ENCODE data around the gene PPM1H.
A peak's percentile ranks its signal among the peaks of the same experiment; 100 is the strongest.
"Not testable (repeated sequence)": the region's sequence is repeated elsewhere in the genome, so short reads cannot be mapped to it uniquely, and the experiment has no call there.

Gene PPM1H

DNA sequence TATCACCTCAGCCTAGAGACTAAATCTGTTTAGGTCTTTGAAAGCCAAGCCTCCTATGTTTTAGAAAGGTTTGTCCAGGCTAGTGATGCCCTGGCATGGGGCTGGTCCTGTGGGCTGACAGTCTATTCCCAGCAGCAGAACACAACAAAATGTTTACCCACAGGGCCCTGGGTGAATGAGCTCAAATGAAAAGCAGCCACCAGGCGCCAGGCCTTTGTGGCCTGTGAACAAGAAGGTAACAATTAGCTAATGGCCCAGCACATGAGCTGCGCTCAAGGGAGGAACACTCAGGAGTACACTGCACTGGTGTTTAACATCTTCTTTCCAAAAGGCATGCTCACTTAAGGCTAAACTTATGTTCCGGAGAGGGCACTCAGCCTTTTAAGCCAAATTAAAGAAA lies 266.2 kb downstream of the PPM1H start:
- DNase-seq = no peak

DNA sequence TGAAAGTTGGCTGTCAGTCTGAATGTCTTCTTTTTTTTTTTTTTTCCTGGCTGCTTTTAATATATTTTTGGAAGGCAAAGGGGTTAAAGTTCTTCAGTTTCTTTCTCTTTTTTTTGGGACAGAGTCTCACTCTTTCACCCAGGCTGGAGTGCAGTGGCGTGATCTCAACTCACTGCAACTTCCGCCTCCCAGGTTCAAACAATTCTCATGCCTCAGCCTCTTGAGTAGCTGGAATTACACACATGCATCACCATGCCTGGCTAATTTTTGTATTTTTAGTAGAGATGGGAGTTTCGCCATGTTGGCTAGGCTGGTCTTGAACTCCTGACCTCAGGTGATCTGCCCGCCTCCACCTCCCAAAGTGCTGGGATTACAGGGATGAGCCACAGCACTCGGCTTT lies 270.0 kb downstream of the PPM1H start:
- DNase-seq = not testable (repeated sequence)

GRCh38 chr12:62660756-62661155 lies 274.2 kb downstream of the PPM1H start:
- DNase-seq = peak; percentile 27

- DNase-seq = no peak
Measured at GRCh38 chr12:62659453-62660295, 275.3 kb downstream of the PPM1H start.

DNA sequence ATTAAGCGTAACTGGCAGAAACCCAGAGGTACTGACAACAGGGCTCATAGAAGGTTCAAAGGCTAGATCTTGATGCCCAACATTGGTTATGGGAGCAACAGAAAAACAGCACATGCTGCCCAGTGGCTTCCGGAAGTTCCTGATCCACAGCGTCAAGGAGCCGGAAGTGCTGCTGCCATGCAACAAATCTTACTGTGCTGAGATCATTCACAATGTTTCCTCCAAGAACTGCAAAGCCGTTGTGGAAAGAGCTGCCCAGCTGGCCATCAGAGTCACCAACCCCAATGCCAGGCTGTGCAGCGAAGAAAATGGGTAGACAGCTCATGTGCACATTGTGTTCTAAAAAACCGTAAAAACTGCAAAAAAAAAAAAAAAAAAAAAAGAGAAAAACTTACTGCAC lies 276.0 kb downstream of the PPM1H start:
- no peak for DNase-seq

- DNase-seq = no peak
Measured at GRCh38 chr12:62657363-62657632, 277.7 kb downstream of the PPM1H start.

- no peak for DNase-seq
Measured at GRCh38 chr12:62656591-62657362, 278.2 kb downstream of the PPM1H start.

- no peak for DNase-seq
Measured at GRCh38 chr12:62655666-62656151, 279.2 kb downstream of the PPM1H start.

DNA sequence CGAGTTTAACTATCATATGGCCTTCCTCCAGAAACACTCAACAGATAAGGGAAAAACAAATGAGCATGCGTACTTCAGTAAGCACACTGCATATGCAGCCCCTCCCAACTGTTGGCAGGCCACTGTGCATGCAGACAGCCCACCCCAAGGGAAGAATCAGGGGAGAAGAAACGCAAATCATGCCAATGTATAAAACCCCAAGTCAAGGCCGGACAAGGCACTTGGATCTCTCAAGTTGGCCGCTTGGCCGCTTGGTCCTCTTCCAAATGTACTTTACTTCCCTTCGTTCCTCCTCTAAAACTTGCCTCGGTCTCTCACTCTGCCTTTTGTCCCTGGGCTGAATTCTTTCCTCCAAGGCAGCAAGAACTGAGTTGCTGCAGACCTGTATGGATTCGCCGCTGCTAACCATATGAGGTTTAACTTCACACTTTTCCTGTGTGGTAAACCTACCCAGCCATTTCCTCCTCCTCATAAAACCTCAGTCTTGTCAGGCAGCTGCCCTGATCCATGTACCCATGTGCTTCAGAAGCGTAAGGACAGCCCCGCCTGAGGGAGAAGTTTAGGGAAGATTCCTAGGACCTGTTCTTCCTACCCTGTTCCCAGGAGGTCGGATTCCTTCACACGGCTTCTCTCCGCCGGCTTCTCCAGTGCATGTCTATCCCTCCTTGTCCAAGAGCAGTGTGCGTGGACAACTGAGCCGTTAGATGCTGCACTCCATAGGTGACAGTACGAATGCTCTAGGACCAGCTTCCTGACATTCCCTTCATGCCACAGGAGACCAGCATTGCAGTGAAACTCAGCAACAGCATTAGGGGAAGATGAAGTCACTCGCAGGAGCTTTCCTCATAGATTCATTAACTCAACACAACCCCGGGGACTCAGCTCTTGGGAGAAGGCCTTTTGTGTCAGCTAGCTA lies 280.4 kb downstream of the PPM1H start:
- no peak for DNase-seq

- DNase-seq = no peak
Measured at GRCh38 chr12:62653740-62654139, 281.2 kb downstream of the PPM1H start.

- DNase-seq = no peak
Measured at GRCh38 chr12:62653304-62653703, 281.6 kb downstream of the PPM1H start.

GRCh38 chr12:62651138-62651537 lies 283.8 kb downstream of the PPM1H start:
- DNase-seq = no peak

DNA sequence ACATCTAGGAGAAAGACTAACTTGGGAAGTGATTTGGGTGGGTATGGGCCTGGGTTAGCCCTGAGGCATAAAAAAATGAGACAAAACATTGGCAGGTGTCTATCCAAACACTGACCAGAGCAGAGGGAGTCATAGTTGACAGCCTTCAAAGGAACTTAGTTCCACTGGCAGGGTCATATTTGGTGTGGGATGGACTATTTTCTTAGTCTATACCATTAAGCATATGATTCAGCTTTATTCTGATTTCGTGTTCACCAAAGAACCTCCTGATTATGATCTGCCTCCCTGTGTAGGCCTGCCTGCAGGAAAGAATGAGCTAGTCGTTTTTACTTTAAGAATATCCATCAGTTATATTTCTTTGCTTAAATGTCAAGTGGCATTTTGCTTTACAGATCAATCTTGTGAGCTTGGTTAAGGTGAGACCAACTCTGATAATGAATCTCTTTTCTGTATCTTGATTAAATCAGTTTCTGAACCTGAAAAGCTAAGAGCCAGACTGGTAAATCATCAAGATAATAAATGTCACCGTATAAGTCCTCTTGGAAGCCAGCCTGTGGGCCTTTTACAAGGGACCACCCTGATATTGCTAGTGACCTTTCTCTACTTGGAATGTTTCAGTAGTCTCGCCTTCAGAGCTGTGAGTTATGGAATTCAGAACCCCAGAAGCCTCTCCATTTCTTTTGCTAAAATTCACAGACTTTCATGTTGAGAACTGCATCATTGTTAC lies 285.4 kb downstream of the PPM1H start:
- no peak for DNase-seq

- no peak for DNase-seq
Measured at GRCh38 chr12:62647586-62647985, 287.4 kb downstream of the PPM1H start.

DNA sequence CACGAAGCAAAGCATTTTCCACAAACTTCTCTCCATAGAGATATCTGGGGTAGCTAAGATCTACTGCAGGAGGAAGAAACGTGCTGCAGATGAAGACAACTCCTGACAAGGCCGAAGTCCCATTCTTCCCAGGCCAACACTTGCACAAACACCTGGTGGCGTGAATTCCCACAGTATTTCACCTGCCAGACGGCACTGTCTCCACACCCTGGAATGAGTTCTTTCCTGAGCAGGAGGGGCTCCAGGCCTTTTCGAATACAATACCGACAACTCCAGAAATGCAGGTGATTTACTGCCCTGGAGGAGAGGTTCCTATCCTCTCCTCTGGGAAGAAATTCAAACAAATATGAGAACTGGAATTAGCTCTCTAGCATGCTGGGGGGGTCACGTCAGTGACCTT lies 288.4 kb downstream of the PPM1H start:
- DNase-seq = no peak

DNA sequence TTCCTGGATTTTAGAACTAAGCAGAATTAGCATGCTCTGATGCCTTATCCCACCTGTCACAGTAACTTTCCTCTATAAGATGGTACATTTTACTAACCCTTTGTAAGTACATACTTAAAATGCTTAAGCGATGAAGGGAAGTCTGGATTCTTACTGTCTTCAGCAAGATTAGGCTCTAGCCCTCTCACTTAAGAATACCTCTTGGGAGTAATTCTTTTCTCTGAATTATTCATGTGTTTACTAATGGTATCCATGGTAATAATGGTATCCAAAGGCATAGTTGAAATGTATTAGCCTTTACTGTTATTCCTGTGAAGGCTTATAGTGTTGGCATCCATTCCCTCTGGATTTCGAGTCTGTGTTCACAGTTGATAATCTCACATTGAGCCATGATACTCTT lies 291.5 kb downstream of the PPM1H start:
- DNase-seq = peak; percentile 19

DNA sequence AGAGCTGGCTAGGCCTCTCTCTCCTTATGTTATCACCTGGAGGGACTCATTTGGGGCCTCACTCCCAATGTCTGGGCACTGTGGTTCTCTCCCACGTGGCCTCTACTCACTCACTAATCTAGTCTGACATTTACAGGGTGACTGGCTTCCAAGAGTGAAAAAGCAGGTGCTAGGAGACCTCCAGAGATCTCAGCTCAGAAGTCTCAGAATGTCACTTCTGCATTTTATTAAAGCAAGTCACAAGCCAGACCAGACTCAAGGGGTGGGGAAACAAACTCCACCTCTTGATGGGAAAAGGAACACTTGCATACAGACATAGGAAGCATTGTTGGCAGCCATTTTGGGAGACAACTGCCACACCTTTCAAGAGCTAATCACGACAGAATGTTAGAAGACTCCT lies 292.5 kb downstream of the PPM1H start:
- no peak for DNase-seq

DNA sequence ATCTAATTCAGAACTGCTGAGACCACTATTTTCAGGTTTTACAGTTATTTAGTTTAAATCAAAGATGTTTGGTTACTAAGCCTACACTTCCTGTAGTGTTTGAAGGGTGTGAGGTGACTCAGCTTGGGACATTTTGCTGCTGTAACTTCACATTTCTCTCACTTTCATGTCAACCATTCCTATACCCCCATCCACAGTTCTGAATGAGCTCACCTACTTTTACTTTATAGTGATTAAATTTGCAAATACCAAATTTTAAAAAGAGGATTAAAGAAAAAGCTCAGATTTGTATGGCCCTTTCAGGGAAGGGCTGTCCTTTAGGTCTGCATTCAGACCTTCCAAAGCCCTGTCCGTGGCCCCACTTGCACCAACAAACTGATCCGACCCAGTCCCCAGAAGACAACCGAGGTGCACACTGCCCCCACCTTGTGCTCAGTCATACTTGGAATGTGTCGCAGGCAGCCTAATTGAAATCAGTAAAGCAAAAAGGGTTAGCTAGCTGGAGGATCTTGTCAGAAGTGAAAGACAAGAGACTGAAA lies 294.0 kb downstream of the PPM1H start:
- DNase-seq = peak; percentile 23

DNA sequence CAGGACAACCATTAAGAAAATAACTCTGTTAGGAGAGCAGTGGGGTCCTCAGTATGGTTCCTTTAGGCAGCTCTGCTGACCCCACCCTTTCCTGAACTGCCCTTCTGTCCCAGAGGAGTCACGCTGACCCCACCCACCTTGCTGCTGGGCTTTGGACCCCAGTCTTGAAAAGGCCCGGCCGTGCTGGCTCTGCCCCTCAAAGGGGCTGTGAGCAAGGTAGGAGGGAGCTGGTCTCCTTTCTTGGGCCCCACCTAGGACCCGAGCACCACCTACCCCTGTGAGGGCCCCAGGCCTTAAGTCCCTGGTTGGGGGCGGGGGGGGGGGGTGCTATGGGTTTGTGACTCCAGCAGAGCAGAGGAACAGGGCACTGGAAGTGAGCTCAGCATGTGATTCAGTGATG lies 297.3 kb downstream of the PPM1H start:
- no peak for DNase-seq

DNA sequence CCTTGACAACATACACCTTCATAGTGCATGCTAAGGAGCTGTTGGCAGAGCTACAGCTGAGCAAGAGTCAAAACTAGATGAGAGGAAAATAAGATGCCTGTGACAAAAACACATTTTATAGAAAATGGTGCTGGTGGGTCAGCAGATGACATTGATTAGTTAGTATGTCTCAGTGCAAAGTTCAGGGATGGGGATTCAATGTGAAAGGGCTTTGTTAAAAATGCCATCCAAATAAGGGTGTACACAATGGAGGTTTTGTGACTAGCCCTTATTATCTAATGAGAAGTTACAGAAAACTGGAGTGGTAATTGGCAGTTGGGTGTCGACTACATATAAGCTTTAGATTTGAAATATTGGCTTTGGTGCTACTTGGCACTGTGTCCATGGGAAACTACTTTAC lies 299.3 kb downstream of the PPM1H start:
- DNase-seq = no peak

GRCh38 chr12:62632411-62632918 lies 302.5 kb downstream of the PPM1H start:
- no peak for DNase-seq
